ENCODE data around the gene WDR90.

WDR90 gene

GRCh38 chr16:677316-678190 lies 28.4 kb downstream of the WDR90 start:
- H3K36me3 Mint-ChIP-seq = peaks cover 9% of the 10 kb centered on the region
- H3K27ac Mint-ChIP-seq = no peak overlapping the region
- H3K4me1 Mint-ChIP-seq = peaks cover 16% of the 10 kb centered on the region
- no peak for DNase-seq (ENCODE audit: low spot score in 2 of 2)
- peak overlapping the region; percentile 29 for H3K4me3 Mint-ChIP-seq
- H3K27me3 Mint-ChIP-seq = peaks cover 8% of the 10 kb centered on the region
- no peaks in the 10 kb centered on the region for H3K9me3 Mint-ChIP-seq
- ATAC-seq (ENCODE audit: low read depth) = no peak

GRCh38 chr16:678209-678857 lies 29.2 kb downstream of the WDR90 start:
- ATAC-seq (ENCODE audit: low read depth) = no peak
- Mint-ChIP-seq H3K36me3 (peaks cover 6% of the 10 kb centered on the region), H3K27ac (no peak overlapping the region), H3K27me3 (peaks cover 8% of the 10 kb centered on the region), H3K4me3 (no peak overlapping the region), H3K9me3 (no peaks in the 10 kb centered on the region), H3K4me1 (peaks cover 18% of the 10 kb centered on the region)
- no peak for DNase-seq (ENCODE audit: low spot score in 2 of 2)

DNA sequence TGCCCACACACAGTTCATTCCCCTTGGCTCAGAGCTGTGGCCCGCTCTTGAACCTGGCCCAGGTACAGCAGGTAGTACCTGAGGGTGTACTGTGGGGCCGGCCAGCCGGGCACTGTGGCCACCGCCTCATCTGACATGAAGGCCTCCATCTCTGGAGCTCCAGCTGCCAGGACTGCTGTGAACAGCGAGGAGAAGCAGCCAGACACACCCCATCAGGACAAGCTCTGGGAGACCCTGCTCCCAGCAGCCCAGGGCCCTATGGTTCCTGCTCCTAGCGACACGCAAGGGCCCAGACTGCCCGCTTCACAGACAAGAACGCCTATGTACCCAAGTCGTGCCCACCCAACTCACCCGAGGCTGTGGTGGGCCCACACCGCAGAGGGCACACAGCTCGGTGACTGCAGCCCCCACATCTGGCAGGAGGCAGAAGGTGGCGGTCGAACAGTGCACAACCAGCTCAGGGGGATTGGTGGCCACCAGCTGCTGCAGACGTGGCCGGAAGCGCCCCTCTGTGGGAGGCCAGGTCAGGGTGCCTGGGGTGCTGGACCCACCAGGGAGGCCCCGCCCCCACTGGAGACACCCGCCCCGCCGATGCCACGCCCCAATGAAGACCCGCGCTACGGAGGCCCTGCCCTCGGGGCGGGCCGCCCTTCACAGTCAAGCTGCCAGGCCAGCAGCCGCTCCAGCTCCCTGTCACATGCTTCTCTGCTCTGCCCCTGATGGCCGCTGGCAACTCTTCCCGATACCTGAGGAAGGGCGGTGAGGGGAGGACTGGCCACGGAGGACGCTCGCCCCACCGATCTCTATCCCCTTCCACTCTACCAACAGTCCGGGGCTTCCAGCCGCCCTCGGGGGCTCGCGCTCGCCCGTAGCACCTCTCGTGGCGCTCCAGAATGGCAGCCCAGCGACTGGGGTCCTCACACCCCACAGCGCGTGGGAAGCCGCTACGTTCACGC lies 30.0 kb downstream of the WDR90 start:
- peak overlapping the region; percentile 84 for H3K4me3 Mint-ChIP-seq
- DNase-seq (ENCODE audit: low spot score in 2 of 2) = no peak
- no peak for ATAC-seq (ENCODE audit: low read depth)
- peaks cover 18% of the 10 kb centered on the region for H3K4me1 Mint-ChIP-seq
- H3K9me3 Mint-ChIP-seq = no peaks in the 10 kb centered on the region
- peaks cover 6% of the 10 kb centered on the region for H3K36me3 Mint-ChIP-seq
- H3K27ac Mint-ChIP-seq = no peak overlapping the region
- peaks cover 8% of the 10 kb centered on the region for H3K27me3 Mint-ChIP-seq

- H3K4me1 Mint-ChIP-seq = peaks cover 15% of the 10 kb centered on the region
- no peak within 1 kb of the TSS for H3K27ac Mint-ChIP-seq
- no peaks in the 10 kb centered on the region for H3K9me3 Mint-ChIP-seq
- peak; percentile 50 for ATAC-seq (ENCODE audit: low read depth)
- H3K27me3 Mint-ChIP-seq = peaks cover 5% of the 10 kb centered on the region
- peak; percentile 84 to 85 for DNase-seq (ENCODE audit: low spot score in 2 of 2)
- peaks cover 6% of the 10 kb centered on the region for H3K36me3 Mint-ChIP-seq
- peak within 1 kb of the TSS; percentile 85 for H3K4me3 Mint-ChIP-seq
Measured at GRCh38 chr16:679814-680624, 30.9 kb downstream of the WDR90 start, which contains the start of gene STUB1. TSS of gene STUB1 (plus strand) at chr16:680410. CDS start at chr16:680526, 116 bp downstream.

DNA sequence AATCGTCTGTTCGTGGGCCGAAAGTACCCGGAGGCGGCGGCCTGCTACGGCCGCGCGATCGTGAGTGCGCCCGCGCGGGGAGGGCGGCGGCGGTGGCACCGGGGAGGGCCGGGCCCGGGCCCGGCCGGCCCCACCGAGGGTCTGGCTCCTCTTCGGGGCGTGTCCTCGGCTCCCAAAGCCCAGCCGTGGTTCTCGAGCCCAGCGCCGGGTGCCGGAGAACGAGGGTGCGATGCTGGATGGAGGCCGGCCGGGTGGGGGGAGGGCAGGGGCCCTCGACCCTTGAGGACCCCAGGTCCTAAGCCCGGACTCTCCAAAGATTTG lies 31.4 kb downstream of the WDR90 start:
- Mint-ChIP-seq H3K9me3 (no peaks in the 10 kb centered on the region), H3K27me3 (peaks cover 1% of the 10 kb centered on the region), H3K27ac (no peak overlapping the region), H3K36me3 (peaks cover 4% of the 10 kb centered on the region), H3K4me3 (peak overlapping the region; percentile 73), H3K4me1 (peaks cover 11% of the 10 kb centered on the region)
- no peak for DNase-seq (ENCODE audit: low spot score in 2 of 2)
- ATAC-seq (ENCODE audit: low read depth) = no peak

DNA sequence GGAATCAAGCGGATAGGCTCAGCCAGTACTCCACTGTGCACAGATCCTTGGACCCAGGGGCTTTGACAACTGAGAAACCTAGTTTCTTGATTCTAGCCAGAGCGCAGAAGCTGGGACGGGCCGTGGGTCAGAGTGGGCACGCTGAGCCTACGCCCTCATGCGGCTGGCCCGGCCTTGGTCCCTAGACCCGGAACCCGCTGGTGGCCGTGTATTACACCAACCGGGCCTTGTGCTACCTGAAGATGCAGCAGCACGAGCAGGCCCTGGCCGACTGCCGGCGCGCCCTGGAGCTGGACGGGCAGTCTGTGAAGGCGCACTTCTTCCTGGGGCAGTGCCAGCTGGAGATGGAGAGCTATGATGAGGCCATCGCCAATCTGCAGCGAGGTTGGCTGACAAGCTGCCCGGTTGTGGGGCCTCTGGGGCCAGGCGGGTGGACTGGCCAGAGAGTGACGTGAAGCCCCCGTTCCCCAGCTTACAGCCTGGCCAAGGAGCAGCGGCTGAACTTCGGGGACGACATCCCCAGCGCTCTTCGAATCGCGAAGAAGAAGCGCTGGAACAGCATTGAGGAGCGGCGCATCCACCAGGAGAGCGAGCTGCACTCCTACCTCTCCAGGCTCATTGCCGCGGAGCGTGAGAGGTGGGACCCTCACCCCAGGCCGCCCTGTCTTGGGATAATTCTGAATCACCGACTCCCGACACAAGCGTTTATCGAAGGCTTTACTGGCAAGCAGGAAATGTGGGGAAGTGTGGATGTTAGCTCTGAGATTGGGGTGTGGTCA lies 32.0 kb downstream of the WDR90 start:
- ATAC-seq (ENCODE audit: low read depth) = no peak
- Mint-ChIP-seq H3K4me1 (peaks cover 11% of the 10 kb centered on the region), H3K27me3 (peaks cover 1% of the 10 kb centered on the region), H3K27ac (no peak overlapping the region), H3K4me3 (peak overlapping the region; percentile 63), H3K9me3 (no peaks in the 10 kb centered on the region), H3K36me3 (peaks cover 4% of the 10 kb centered on the region)
- no peak for DNase-seq (ENCODE audit: low spot score in 2 of 2)

DNA sequence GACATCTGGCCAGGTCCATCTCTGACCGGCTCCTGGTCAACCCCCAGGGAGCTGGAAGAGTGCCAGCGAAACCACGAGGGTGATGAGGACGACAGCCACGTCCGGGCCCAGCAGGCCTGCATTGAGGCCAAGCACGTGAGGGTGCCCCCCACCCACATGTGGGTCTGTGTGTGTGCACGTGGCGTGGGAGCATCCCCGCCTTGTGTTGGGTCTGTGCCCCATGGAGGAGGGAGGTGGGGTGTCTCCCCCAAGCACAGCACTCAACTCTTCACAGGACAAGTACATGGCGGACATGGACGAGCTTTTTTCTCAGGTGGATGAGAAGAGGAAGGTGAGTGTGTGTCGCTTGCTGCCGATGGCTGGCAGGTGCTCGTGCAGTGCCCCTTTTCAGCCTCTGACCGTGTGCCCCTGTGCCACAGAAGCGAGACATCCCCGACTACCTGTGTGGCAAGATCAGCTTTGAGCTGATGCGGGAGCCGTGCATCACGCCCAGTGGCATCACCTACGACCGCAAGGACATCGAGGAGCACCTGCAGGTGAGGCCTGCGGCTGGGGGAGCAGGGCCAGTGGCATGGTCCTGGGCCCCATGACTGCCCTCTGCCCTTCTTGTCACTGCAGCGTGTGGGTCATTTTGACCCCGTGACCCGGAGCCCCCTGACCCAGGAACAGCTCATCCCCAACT lies 32.7 kb downstream of the WDR90 start:
- Mint-ChIP-seq H3K36me3 (peaks cover 4% of the 10 kb centered on the region), H3K4me1 (peaks cover 11% of the 10 kb centered on the region), H3K27me3 (peaks cover 1% of the 10 kb centered on the region), H3K27ac (no peak overlapping the region), H3K4me3 (peak overlapping the region; percentile 63), H3K9me3 (no peaks in the 10 kb centered on the region)
- DNase-seq (ENCODE audit: low spot score in 2 of 2) = no peak
- ATAC-seq (ENCODE audit: low read depth) = no peak

DNA sequence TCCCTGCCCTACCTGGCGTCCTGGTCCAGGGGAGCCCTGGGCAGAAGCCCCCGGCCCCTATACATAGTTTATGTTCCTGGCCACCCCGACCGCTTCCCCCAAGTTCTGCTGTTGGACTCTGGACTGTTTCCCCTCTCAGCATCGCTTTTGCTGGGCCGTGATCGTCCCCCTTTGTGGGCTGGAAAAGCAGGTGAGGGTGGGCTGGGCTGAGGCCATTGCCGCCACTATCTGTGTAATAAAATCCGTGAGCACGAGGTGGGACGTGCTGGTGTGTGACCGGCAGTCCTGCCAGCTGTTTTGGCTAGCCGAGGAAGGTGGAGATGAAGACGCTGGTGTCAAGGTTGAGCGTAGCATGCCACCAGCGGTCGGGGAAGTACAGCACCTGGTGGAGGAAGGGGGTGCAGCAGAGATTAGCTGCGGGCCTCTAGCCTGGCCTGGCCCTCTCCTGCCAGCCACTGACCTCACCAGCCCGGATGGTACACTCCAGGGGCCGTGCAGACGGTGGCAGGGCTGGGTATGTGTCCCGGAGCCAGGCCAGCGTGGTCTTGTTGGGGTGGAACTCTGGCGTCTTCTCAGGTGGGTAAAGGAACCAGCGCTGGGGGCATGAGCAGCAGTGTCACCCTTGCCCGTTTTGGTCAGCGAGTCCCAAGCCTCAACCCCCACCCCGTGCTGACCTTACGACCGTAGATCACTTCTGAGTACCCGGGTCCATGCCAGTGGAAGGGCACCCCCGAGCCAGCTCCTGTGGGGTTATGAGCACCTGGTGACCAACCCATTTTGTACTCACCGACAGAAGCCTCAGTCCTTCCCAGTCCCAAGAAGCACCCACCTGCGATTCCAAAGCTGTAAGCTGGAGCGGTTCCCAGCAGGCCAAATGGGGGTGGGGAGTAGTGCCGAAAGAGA lies 33.6 kb downstream of the WDR90 start:
- no peak overlapping the region for H3K27ac Mint-ChIP-seq
- DNase-seq (ENCODE audit: low spot score in 2 of 2) = no peak
- H3K9me3 Mint-ChIP-seq = no peaks in the 10 kb centered on the region
- H3K4me1 Mint-ChIP-seq = peaks cover 11% of the 10 kb centered on the region
- no peak for ATAC-seq (ENCODE audit: low read depth)
- H3K27me3 Mint-ChIP-seq = peaks cover 1% of the 10 kb centered on the region
- H3K4me3 Mint-ChIP-seq = peak overlapping the region; percentile 77
- H3K36me3 Mint-ChIP-seq = peaks cover 4% of the 10 kb centered on the region

DNA sequence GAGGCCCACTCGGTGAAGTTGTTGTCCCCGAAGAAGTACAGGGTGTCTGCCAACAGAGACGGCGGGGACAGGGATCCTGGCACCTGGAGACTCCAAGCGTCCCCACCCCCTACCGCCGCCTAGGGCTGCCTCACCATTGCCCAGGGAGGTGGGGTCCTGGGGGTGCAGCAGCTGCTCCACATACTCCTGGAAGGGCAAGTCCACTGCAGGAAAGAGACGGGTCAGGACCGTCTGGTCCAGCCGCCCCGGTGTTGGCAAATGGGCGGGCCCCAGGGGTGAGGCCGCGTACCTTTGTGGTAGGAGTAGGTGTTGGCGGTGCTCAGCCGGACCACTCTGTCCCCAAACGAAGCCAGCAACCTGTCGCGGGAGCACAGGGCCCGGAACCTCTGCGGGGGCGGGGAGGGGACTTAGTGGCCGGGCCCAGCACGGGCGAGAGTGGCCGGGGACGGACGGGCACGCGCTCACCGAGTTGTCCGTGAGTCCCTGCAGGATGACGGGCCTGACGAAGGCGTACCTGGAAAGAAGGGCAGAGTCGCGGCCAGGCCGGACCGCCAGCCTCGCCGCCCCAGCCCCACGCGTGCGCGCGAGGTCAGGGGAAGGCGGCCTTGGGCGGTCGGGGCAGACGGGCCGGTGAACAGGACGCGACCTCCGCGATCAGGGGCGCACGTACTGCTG lies 34.4 kb downstream of the WDR90 start:
- peaks cover 9% of the 10 kb centered on the region for H3K4me1 Mint-ChIP-seq
- DNase-seq (ENCODE audit: low spot score in 2 of 2) (no peak), ATAC-seq (ENCODE audit: low read depth) (no peak)
- H3K9me3 Mint-ChIP-seq = no peaks in the 10 kb centered on the region
- H3K36me3 Mint-ChIP-seq = peaks cover 4% of the 10 kb centered on the region
- peak overlapping the region; percentile 77 for H3K4me3 Mint-ChIP-seq
- H3K27ac Mint-ChIP-seq = peak overlapping the region; percentile 75
- H3K27me3 Mint-ChIP-seq = no peaks in the 10 kb centered on the region

DNA sequence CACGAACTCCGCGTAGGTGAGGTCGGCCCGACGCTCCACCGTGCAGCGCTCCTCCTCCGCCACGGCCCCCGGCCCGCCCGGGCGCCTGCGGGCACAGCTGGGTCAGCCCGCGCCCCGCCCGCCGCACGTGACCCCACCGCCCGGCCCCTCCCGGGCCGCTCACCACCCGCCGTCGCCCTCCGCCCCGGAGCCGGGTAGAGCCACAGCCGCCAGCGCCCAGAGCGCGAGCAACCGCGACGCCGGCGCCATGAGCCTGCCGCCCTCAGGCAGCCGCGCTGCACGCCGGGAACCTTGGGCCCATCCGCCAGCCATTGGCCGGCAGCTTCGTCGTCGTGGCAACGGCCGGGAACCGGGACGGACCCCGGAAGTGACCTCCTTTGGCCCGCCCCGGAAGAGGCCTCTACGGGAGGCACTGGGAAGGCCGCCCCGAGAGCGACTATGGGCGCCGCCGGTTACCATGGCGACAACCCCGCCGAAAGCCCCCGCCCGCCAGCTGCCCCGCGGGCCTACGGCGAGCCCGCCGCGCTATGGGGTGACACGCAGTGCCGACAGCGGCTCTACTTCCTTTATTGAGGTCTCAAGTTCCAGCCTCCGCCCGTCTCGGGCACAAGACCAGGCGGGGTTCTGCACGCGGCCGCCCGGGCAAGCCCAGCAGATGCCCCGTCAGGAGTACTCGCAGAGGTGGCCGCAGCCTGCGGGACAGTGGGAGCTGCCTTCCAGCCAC lies 35.1 kb downstream of the WDR90 start, which contains the start of gene JMJD8:
JMJD8 (minus strand) TSS at position 264 of the 724 bp plus-strand sequence; CDS start at position 249, 15 bp downstream.
- Mint-ChIP-seq H3K4me3 (peak within 1 kb of the TSS; percentile 85), H3K27ac (peak within 1 kb of the TSS; percentile 75), H3K27me3 (no peaks in the 10 kb centered on the region), H3K4me1 (peaks cover 10% of the 10 kb centered on the region), H3K36me3 (peaks cover 4% of the 10 kb centered on the region), H3K9me3 (no peaks in the 10 kb centered on the region)
- peak; percentile 95 to 97 for DNase-seq (ENCODE audit: low spot score in 2 of 2)
- ATAC-seq (ENCODE audit: low read depth) = peak; percentile 78
